Suprapubic skin (tissue), 4 donors: ENCODE data around the gene KIAA0513.

Experiments used
- CTCF ChIP-seq, 2 donors: fragments of 200-600 bp in 1 of 2; fragments of 450-650 bp in 1 of 2; sonication (generic) in 1 of 2; IDR thresholded peaks; one replicate each; pipeline ENCODE4 v1.5.1; 2016 to 2019; ENCODE audit warnings: antibody characterized with exemption in 2 of 2, mild to moderate bottlenecking in 1 of 2, moderate library complexity in 1 of 2
- EP300 ChIP-seq: sonication (generic); formaldehyde crosslinking; IDR thresholded peaks from one replicate; pipeline ENCODE4 v1.6.1; 2017; ENCODE audit warnings: antibody characterized with exemption
- POLR2A ChIP-seq, 2 donors: fragments of 450-650 bp; IDR thresholded peaks; one replicate each; pipeline ENCODE4 v1.6.1; 2017; ENCODE audit warnings: antibody characterized with exemption in 2 of 2, mild to moderate bottlenecking in 2 of 2, moderate library complexity in 2 of 2
- POLR2AphosphoS5 ChIP-seq, 3 donors: sonication (generic); formaldehyde crosslinking; IDR thresholded peaks; one replicate each; pipeline ENCODE4 v1.6.1; 2017; ENCODE audit warnings: antibody characterized with exemption in 3 of 3

GRCh38 chr16:85026703-85027102 lies 892 bp upstream of the KIAA0513 start:
- no peak for TF ChIP-seq POLR2AphosphoS5 (IDR thresholded peaks at IDR 0.05)
- TF ChIP-seq CTCF (IDR thresholded peaks at IDR 0.05) = no peak
- no peak for TF ChIP-seq POLR2A (IDR thresholded peaks at IDR 0.05)
- no peak for TF ChIP-seq EP300
